ENCODE measurements around the gene CAPN12.

The CAPN12 gene

DNA sequence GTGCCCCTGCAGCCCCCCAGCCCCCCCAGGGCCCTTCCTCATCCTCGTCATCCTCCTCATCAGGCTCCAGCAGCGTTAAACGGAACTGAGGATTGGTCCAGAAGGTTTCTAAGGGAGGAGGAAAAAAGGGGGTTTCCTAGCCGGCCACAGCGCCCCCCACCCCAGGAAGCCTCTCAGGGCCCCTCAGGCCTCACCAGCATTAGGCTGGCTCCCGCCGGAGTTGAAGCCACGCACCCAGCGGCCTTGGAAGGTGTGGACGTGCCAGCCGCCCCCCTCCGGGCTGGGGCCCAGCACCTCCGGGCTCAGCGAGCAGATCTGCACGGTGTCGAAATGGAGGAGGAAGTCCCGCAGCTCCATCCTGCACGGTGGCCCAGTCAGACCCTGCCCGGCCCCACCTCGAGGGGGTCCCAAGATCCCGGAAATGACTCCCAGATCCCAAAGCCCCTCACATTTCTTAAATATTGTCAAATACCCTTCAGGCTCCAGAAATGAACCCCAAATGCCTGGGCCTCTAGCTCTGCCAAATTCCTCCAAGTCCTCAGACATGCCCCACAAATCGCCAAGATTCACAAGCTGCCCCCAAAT is 6.9 kb downstream of the CAPN12 start:
- DNase-seq = no peak

DNA sequence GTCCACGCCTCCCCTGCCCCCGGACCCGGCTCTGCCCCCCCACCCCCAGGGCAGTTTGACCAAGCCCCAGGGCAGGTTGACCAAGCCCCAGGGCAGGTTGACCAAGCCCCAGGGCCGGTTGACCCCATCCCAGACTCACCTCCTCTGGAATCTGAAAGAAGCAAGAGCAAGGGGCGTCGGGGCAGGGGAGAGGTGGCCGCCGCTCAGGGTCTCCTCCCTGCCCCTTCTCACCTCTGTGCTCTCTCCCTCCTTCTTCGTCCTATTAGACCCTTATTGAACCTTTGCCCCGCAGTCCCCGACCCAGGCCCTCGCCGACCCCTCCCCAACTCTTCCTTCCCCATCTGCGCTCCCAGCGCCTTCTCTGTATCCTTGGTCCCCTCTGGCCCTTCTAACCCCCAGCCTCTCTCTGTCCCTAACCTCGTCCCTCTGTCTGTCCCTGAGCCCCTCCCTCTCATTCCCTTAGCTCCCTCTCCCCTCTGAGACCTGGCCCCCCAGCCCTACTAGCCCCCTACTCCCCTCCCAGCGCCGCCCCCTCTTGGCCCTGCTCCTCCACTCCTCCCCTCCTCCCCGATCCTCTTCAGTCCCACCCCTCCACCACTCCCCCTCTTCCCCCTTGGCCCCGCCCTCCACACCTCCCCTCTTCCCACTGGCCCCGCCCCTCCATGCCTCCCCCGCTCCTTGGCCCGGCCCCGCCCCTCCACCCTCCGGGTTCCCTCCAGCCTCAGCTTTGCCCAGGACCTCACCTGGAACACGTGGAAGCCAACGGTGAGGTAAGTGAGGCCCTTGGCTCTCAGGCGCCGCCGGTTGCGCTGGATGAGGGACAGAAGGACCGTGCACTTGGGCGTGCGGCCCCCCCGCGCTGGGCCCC is 7.6 kb downstream of the CAPN12 start:
- peak; percentile 78 for DNase-seq

DNA sequence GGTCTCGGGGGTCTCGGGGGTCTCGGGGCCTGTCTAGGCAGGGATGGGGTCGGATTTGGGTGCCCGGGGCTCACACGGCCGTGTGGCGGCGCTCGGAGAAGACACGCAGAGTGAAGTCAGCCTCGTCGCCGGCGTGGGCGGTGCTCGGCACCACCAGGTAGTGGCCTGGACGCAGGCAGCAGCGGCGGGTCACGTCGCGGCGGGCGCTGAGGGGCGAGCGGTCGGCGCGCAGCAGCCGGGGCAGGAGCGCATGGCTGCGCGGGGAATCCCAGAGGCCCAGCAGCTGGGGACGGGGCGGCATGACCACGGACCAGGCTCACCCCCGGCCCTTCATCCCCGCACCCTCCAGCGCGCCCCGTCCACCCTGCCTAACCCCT is 8.2 kb downstream of the CAPN12 start:
- DNase-seq = peak; percentile 79

DNA sequence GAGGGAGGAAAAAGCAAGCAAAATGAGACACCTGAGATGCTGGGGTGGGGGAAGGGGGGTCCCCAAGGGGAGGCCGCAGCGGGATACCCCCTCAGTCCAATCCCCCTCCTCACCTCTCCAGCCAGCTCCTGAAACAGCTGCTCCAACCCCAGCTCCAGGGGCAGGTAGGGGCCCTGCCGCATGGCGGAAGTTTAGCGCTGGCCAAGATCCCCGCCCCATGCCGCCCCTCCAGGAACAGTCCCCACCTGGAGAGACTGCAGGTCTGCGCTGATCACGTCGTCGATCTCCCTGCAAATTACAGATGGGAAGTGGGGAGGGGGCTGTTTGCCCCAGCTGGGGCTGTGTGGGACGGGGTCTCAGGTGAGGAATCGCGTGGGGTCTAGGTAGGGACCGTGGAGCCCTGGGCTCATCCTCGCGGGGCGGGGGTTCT is 9.0 kb downstream of the CAPN12 start:
- DNase-seq = peak; percentile 77

DNA sequence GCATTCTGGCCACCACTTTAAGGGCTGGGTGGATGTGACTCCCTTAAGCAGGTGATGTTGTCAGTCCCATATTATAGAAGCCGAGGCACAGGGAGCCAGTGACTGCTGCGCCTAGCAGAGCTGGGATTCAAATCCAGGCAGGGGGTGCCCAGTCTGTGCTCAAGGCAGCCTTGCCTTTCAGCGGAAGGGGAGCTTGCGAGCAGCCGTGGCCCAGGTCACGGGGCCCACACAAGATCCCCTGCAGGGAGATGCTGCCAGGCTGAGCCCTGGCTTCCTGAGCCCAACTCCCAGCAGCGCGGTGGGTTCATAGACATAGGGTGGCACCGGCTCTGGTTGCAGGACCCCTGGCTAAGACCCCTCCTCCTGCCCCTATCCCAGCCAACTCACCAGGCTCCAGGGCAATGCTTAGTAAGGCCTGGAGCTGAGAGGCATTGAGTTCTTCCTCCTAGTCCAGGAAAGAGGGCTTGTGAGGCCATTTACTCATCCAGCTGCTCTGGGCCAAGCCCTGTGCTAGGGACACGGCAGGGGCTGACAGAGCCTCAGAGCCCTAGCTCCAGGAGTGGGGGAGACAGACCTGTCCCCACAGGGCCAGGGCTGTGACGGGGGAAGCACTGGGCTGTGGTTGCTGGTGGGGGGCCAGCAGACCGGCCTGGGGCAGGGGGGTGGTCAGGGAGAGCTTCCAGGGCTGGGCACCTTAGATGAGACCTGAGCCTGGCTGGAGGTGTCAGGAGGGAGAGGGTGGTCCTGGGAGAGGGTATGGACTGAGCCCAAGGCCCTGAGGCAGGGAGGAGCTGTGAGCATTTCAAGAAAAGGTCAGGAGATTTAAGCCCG is 9.6 kb downstream of the CAPN12 start:
- DNase-seq = peak; percentile 71

DNA sequence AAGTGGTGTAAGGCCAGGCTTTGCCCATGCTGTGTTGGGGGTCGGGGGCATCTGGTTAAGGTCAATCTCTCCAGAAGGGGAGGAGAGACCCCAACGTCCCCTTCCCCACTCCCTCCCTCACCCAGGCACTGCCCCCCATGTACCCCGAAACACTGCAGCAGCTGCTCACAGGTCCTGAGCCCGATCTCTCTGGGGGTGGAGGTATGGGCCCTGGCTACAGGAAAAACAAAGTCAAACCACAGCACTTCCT is 10.2 kb downstream of the CAPN12 start:
- no peak for DNase-seq

DNA sequence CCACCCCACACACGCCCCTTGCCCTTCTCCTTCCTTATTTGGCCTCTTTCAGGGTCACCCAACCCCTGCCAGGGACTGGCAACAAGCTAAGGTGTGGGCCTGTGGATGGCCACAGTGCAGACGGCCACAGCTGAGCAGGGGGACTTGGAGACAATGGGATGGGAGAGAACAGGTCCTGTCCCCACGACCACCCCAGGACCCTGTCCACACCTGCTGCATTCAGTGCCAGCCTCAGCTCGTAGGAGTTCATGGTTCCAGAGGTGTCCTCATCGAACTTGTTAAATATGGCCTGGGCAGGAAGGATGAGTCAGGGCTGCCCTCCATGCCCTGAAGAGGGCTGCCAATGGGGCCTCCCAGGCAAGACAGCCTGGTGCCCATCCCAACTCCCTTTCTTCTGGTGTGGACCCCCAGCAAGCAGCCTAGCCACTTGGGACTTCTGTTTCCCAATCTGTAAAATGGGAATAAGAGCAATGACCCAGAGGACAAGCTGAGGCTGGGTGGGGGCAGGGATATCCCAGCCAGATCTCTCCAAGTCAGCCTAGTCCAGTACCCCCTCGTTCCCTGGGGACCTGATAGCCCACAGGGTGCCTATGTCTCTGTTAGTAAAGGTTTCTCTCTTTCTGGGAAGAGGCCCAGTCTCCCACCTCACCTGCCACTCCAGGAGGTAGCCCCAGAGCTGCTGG is 10.6 kb downstream of the CAPN12 start:
- no peak for DNase-seq

DNA sequence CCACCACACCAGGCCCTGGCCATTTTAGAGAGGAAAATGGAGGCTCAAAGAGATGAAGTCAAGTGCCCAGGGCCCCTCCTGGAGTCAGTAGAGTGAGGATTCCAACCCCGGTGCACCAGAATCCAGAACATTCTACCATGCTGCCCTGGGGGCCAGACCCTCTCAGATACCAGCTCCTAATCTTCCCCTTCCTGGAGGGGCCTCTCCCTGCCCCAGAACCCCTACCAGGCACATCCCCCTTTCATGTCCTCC is 11.1 kb downstream of the CAPN12 start:
- DNase-seq = no peak

DNA sequence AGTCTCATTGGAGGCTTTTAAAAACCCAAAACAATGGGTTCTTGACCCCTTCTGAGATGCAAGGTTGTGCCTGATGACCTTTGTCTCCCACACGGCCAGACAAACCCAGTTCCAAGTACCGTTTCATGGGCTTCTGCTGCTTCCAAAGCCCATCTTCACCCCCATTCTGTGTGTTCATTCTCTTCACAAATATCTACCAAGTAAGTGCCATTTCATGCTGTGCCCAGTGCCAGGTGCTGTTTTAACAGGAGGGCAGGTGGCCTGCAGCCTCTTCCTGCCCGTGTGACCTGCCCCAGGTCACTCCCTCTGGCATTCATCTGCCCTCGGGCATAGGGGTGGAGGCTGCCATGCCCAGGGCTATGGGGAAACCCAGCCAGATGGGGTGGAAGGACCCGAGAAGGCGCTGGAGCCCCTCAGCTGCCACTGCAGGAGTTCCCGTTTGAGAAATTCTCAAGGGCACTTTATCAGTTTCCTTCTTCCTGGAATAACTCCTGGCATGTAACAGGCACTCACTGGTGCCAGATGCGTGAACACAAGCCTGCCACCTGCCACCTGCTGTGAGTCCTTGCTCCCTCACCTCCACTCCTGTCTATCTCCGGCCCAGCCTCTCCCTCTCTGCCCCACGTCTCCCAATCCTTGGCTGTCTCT is 12.5 kb downstream of the CAPN12 start:
- no peak for DNase-seq

DNA sequence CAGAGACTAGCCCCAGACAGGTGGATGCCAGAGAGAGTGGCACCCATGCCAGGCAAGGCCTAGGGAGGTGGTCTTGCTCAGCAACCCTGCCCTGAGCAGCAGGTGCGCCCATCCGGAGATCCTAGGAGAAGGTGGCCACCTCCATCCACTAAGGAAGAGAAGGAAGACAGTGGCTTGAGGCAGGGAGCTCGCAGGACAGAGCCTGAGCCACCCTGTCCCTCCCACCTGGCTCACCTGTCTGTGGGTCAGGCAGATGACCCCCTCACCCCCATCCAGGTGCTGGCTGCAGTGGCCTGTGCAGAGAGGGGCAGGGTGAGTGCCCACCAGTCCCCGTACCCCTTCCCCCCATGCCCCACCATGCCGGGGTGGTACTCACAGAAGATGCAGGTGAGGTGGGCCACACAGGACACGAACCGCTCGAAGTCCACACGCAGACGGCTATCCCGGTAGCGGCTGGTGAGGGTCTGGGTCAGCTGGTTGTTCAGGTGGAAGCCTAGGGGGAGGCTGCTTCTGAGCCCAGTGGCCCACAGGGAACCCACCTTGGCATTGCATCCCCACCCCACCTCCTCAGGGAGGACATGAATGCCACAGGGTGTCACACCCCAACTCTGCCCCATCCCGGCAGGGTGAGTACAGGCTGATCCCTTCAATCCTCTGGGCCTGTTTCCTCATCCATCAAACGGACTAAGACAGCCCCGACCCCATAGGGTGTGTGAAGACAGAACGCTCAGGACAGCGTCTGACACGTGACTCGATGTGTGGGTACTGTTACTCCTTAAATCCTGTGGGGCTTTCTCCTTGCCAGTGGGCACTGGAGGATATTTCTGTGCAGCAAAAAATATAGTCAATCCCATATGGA is 13.3 kb downstream of the CAPN12 start:
- no peak for DNase-seq

DNA sequence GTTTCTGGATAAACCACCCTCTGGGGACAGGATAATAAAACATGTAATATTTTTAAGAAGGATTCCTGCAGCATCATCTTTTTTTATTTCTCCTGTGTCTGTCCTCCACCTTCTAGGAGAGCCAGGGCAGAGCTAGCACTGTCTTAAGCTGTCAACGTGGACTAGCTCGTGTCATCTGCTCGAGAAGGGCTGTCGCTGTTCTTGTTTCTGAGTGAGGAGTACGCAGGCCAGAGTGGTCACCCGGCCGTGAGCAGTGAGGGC is 13.9 kb downstream of the CAPN12 start:
- DNase-seq = no peak

DNA sequence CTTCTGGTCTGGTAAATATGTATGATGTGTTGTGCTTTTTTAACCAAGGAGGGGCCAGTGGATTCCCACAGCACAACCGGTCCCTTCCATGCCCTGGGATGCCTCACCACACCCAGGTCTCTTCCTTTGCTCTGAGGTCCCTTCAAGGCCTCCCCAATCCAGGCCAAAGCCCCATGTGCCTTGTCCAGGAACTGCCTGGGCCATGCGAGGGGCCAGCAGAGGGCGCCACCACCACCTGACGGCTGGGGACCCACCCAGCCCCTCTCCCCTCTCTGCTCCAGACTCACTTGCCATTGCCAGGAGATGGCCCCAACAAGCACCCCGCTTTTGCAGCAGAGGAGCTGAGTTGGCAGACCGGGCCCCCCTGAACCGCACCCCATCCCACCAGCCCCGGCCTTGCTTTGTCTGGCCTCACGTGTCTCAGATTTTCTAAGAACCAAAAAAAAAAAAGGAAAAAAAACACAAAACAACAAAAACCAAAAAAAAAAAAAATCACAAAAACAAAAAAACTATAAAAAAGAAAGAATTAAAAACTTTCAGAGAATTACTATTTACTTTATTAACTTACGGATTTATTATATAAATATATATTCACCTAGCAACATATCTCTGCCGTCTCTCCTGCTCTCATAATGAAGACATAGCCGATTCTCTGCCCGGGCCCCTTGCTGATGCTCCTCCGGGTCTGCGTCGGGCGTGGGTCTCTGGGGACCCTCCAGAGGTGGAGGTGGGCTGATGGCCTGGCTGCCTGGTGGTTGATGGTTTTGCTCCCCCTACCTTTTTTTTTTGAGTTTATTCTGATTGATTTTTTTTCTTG is 14.4 kb downstream of the CAPN12 start:
- DNase-seq = peak; percentile 90

DNA sequence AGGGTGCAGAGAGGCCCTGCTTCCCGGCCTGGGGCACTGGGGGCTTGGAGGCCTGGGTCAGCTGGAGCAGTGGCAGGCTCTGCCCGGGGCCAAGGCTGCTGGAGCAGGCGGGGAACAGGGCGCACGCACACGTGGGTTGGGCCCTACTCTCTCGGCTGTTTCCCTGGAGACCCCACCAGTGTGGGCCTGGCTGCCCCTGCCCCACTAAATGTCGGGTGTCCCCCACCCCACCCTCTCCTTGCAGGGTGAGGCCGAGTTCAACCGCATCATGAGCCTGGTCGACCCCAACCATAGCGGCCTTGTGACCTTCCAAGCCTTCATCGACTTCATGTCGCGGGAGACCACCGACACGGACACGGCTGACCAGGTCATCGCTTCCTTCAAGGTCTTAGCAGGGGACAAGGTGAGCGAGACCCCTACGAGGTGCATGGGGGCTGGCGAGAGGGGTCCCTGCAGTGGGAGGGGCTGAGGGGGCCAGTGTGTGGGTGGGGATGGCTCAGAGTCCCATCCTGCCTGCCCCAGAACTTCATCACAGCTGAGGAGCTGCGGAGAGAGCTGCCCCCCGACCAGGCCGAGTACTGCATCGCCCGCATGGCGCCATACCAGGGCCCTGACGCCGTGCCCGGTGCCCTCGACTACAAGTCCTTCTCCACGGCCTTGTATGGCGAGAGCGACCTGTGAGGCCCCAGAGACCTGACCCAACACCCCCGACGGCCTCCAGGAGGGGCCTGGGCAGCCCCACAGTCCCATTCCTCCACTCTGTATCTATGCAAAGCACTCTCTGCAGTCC is 15.3 kb downstream of the CAPN12 start:
- DNase-seq = no peak

DNA sequence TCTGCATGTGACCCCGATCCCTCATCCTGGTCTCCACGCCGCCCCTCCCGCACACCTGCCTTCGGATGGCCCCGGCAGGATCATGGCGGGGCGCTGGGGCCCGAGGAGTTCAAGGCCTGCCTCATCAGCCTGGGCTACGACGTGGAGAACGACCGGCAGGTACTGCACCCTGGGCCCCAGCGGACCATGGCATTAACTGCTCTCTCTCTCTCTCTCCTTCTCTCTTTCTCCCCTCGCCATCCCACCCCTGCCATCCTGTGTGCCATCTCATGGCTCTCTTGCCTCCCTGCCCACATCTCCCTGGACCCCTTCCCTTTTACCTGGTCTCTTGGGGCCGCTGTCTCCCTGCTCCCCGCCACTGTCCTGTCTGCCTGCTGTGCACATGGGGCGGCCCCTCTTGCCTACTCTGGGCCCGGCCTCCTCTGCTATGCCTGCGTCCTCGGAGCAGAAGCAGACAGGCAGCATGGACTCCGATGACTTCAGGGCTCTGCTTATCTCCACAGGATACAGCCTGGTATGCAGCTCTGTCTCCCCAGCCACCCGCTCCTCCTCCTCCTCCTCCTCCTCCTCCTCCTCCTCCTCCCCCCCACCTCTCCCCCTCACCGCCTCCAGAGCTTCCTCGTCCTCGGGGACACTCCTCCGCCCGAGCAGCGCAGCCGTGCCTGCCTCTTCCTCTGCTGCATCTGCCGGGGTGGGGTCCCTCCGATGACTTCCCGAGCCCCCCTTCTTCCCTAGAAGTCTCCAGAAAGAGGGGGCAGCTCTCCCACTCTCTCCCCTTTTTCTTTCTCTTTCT is 16.2 kb downstream of the CAPN12 start:
- DNase-seq = no peak

DNA sequence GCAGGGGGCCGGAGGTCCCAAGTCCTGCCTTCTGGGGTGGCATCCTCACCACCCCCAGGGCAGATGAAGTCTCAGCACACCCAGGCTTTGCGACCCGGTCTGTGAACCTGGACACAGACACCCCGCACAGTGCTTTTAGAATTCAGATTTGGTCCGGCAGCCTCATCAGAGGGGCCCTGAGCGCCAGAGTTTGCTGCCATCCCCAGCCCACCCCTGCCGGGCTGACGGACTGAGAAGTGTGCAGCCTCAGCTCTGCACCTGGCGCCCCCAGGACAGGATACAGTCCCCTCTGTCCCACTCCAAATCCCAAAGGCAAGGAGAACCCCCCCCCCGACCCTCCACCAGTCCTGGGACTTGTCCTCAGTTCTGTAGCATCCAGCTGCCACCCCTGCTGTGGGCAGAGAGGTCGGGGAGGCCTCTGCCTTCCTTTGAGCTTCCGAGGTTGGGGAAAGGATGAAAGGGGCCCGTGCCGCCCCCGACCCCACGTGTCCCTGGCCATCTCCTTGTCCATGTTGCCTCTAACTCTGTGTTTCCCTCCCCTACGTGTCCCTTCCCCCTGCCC is 16.9 kb downstream of the CAPN12 start:
- no peak for DNase-seq

DNA sequence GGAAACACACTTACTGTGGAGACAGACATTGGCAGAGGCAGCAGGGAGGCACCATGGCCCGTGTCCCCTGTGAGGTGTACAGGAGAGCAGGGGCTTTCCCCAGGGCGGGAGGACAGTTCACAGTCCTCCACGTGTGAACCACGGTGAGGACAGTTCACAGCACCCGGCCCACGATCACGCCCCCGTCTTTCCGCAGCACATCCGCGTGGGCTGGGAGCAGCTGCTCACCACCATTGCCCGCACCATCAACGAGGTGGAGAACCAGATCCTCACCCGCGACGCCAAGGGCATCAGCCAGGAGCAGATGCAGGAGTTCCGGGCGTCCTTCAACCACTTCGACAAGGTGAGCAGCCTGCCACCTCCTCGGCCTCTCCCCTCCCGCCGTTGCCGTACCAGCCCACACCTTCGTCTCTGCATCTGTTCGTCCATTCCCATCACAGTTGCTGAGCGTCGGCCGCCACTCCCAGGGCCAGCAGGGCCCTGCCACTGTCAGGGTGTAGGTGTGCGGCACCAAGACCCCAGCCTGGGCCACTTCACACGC is 17.4 kb downstream of the CAPN12 start:
- DNase-seq = no peak

DNA sequence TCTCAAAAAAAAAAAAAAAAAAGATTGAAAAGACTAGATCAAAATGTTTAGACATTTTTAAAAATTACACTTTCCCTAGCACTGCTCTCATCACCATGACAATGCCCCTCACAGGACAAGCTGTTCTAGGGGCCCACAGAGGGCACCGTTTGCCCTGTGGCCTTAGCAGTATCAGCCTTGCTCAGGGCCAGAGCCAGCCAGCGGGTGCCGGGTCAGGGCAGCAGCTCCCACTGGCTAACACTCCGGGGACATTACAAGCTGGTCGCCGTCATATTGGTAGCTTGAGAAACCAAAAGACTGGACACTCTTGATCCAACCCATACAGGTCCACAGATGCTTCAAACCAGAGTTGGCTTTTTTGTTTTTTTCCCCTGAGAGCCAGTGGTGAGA is 18.0 kb downstream of the CAPN12 start:
- DNase-seq = no peak

DNA sequence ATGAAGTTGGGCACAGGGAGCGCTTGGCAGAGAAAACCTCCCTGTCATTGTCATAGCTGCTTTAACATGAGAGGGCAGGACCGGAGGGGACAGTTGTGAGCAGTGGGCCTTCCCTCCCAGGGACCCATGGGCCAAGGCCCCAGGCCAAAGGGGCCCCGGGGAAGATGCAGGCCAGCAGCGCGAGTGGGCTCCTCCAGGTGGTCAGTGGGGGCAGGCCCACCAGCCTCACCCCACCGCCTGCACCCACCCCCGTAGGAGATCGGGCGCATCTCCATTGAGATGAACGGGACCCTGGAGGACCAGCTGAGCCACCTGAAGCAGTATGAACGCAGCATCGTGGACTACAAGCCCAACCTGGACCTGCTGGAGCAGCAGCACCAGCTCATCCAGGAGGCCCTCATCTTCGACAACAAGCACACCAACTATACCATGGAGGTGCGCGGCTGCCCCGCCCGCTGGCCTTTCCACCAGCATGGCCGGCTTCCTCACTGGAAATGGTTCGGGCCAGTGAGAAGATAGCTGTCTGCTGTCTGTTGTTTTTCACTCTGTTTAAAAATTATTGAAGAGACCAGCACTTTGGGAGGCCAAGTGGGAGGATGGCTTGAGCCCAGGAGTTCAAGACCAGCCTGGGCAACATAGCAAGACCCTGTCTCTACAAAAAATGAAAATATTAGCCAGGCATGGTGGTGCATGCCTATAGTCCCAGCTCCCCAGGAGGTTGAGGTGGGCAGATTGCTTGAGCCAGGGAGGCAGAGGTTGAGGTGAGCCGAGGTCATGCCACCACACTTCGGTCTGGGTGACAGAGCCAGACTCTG is 18.6 kb downstream of the CAPN12 start:
- DNase-seq = no peak
